ENCODE results near the gene PLCXD3. TPM values are rescaled to one million over a fixed set of nuclear protein-coding genes. Genes with fewer than 3 reads are reported as not detected.

Gene PLCXD3
- total RNA-seq, 2 donors from 2014 or later, result 1.1 to 3.5 TPM

- H3K27me3 ChIP-seq (replicated peaks; ENCODE audit: insufficient read depth), result no peaks in the 10 kb centered on the region
- WGBS, result 18% methylated on average over 35 of the region's 35 CpGs
- no peak overlapping the region for H3K27ac ChIP-seq
- H3K4me3 ChIP-seq, result peak overlapping the region; percentile 10 to 21
- no peaks in the 10 kb centered on the region for H3K36me3 ChIP-seq
- H3K4me1 ChIP-seq (replicated peaks), result no peaks in the 10 kb centered on the region
- no peaks in the 10 kb centered on the region for H3K9me3 ChIP-seq
- no peak for DNase-seq (ENCODE audit: low spot score)
- intact Hi-C loops (cut with DNase I), result no loop called here
- TF ChIP-seq POLR2A (IDR thresholded peaks at IDR 0.05) (no peak), CTCF (IDR thresholded peaks at IDR 0.05) (no peak), POLR2AphosphoS5 (IDR thresholded peaks at IDR 0.05) (no peak)
These were observed 814 bp downstream of the PLCXD3 start for GRCh38 chr5:41509399-41510175.

GRCh38 chr5:41508696-41509398 lies 1.6 kb downstream of the PLCXD3 start:
- Histone ChIP-seq H3K9me3 (no peaks in the 10 kb centered on the region), H3K4me3 (no peak overlapping the region), H3K27me3 (replicated peaks; ENCODE audit: insufficient read depth) (no peaks in the 10 kb centered on the region), H3K4me1 (replicated peaks) (no peaks in the 10 kb centered on the region), H3K36me3 (no peaks in the 10 kb centered on the region), H3K27ac (no peak overlapping the region)
- no peak for DNase-seq (ENCODE audit: low spot score)
- TF ChIP-seq CTCF (IDR thresholded peaks at IDR 0.05), result no peak
- no peak for TF ChIP-seq POLR2A (IDR thresholded peaks at IDR 0.05)
- no peak for TF ChIP-seq POLR2AphosphoS5 (IDR thresholded peaks at IDR 0.05)
- 38% methylated on average over 5 of the region's 5 CpGs for WGBS
- intact Hi-C loops (cut with DNase I), result no loop called here

GRCh38 chr5:41508186-41508585 lies 2.2 kb downstream of the PLCXD3 start:
- Histone ChIP-seq H3K27ac (no peak overlapping the region), H3K4me1 (replicated peaks) (no peaks in the 10 kb centered on the region), H3K9me3 (no peaks in the 10 kb centered on the region), H3K4me3 (no peak overlapping the region), H3K36me3 (no peaks in the 10 kb centered on the region), H3K27me3 (replicated peaks; ENCODE audit: insufficient read depth) (no peaks in the 10 kb centered on the region)
- intact Hi-C loops (cut with DNase I), result no loop called here
- no peak for DNase-seq (ENCODE audit: low spot score)
- no peak for TF ChIP-seq POLR2A (IDR thresholded peaks at IDR 0.05)

GRCh38 chr5:41507501-41507900 lies 2.9 kb downstream of the PLCXD3 start:
- TF ChIP-seq POLR2AphosphoS5 (IDR thresholded peaks at IDR 0.05) (no peak), POLR2A (IDR thresholded peaks at IDR 0.05) (no peak), CTCF (IDR thresholded peaks at IDR 0.05) (no peak)
- H3K9me3 ChIP-seq, result no peaks in the 10 kb centered on the region
- intact Hi-C loops (cut with DNase I), result no loop called here
- H3K4me1 ChIP-seq (replicated peaks), result no peaks in the 10 kb centered on the region
- WGBS, result 76% methylated on average over 3 of the region's 3 CpGs
- no peak for DNase-seq (ENCODE audit: low spot score)
- H3K36me3 ChIP-seq, result no peaks in the 10 kb centered on the region
- H3K4me3 ChIP-seq, result no peak overlapping the region
- no peaks in the 10 kb centered on the region for H3K27me3 ChIP-seq (replicated peaks; ENCODE audit: insufficient read depth)
- H3K27ac ChIP-seq, result no peak overlapping the region

- no peak overlapping the region for H3K27ac ChIP-seq
- H3K4me3 ChIP-seq, result no peak overlapping the region
- H3K27me3 ChIP-seq (replicated peaks; ENCODE audit: insufficient read depth), result no peaks in the 10 kb centered on the region
- no peaks in the 10 kb centered on the region for H3K36me3 ChIP-seq
- no peaks in the 10 kb centered on the region for H3K9me3 ChIP-seq
- TF ChIP-seq POLR2A (IDR thresholded peaks at IDR 0.05) (no peak), CTCF (IDR thresholded peaks at IDR 0.05) (no peak), POLR2AphosphoS5 (IDR thresholded peaks at IDR 0.05) (no peak)
- no peak for DNase-seq (ENCODE audit: low spot score)
- H3K4me1 ChIP-seq (replicated peaks), result no peaks in the 10 kb centered on the region
- intact Hi-C loops (cut with DNase I), result no loop called here
These were observed 6.5 kb downstream of the PLCXD3 start for GRCh38 chr5:41503860-41504259.

All from prostate gland (tissue), 2 donors.